ENCODE results near the gene TRIP13. TPM values are rescaled to one million over a fixed set of nuclear protein-coding genes. Genes with fewer than 3 reads are reported as not detected.
A peak's percentile ranks its signal among the peaks of the same experiment; 100 is the strongest.
"Not testable (repeated sequence)": the region's sequence is repeated elsewhere in the genome, so short reads cannot be mapped to it uniquely, and the experiment has no call there.

The TRIP13 gene
- under 1 TPM; 0.20 to 0.93 TPM for total RNA-seq

DNA sequence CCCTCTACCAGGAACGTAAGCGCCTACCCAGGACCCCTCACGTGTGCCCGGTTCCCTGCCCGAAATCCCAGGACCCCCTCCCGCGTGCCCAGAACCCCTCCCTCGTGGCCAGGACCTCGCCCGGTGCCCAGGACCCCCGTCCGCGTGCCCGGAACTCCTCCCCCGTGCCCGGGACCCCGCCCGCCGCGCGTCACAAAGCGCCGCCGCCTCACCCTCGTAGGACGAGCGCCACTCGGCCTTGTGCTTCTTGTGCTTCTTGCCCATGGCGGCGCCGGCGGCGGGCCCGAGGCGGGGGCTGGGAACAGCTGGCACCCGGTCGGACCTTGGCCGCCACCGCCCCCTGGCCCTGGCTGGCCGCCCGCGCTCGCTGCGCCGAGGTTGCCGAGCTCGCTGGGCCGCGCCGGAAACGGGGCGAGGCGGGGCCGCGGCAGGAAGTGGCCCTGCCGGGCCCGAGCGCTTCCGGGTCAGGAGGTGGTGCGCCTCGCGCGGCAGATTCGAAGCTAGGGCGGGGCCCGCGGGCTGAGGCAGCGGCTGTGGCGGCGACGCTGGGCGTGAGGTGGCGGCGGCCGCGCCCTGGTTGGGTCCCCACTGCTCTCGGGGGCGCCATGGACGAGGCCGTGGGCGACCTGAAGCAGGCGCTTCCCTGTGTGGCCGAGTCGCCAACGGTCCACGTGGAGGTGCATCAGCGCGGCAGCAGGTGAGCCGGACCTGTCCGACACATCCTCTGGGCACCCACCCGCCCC is at the start of gene TRIP13, which contains the start of gene BRD9:
TRIP13 (plus strand) TSS at position 491 of the 743 bp plus-strand sequence; CDS start at position 606, 115 bp downstream.
BRD9 (minus strand) TSS at position 408 of the 743 bp plus-strand sequence; CDS start at position 264, 144 bp downstream.
- Histone ChIP-seq H3K9me3 (no peaks in the 10 kb centered on the region), H3K4me3 (peak within 1 kb of the TSS; percentile 82 to 90), H3K27ac (peak within 1 kb of the TSS; percentile 87 to 89), H3K4me1 (peaks cover 0 to 23% of the 10 kb centered on the region in 2 donors), H3K36me3 (peaks cover 29% of the 10 kb centered on the region), H3K27me3 (no peaks in the 10 kb centered on the region)
- peak; percentile 73 for DNase-seq (ENCODE audit: low spot score)
- TF ChIP-seq, protein P1, sequence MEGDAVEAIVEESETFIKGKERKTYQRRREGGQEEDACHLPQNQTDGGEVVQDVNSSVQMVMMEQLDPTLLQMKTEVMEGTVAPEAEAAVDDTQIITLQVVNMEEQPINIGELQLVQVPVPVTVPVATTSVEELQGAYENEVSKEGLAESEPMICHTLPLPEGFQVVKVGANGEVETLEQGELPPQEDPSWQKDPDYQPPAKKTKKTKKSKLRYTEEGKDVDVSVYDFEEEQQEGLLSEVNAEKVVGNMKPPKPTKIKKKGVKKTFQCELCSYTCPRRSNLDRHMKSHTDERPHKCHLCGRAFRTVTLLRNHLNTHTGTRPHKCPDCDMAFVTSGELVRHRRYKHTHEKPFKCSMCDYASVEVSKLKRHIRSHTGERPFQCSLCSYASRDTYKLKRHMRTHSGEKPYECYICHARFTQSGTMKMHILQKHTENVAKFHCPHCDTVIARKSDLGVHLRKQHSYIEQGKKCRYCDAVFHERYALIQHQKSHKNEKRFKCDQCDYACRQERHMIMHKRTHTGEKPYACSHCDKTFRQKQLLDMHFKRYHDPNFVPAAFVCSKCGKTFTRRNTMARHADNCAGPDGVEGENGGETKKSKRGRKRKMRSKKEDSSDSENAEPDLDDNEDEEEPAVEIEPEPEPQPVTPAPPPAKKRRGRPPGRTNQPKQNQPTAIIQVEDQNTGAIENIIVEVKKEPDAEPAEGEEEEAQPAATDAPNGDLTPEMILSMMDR (IDR thresholded peaks at IDR 0.05), result peak in 1 of 2 donors; percentile 46

GRCh38 chr5:843371-843770 is 49.3 kb upstream of the TRIP13 start:
- DNase-seq (ENCODE audit: low spot score); H3K27me3 ChIP-seq; H3K4me3 ChIP-seq; H3K9me3 ChIP-seq; H3K27ac ChIP-seq; H3K4me1 ChIP-seq: not testable (repeated sequence)
- peaks cover 10% of the 10 kb centered on the region for H3K36me3 ChIP-seq

- H3K36me3 ChIP-seq, result peaks cover 10% of the 10 kb centered on the region
- not testable (repeated sequence) for H3K27me3 ChIP-seq, H3K4me1 ChIP-seq, H3K27ac ChIP-seq, H3K4me3 ChIP-seq, H3K9me3 ChIP-seq
- peak; percentile 54 for DNase-seq (ENCODE audit: low spot score)
These were observed 48.8 kb upstream of the TRIP13 start for GRCh38 chr5:843926-844325.

DNA sequence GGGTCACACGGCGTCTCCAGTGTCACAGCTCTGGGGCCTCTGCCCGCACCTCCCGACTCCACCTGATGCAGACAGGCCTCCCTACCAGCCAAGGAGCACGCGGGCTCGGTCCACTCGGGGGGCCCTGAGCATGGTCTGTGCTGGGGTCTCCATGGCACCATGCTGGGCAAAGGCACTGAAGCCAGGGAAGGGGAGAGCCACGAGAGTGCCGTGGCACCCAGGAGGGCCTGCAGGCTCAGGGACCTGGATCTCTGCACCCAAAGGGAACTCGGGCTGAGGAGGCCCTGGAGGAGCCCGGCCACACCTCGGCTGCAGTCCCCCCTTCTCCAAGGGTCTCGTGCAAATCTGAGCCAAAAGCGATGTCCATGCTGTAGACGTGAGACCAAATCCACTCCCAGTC is 48.3 kb upstream of the TRIP13 start:
- not testable (repeated sequence) for H3K9me3 ChIP-seq, H3K4me3 ChIP-seq, H3K27ac ChIP-seq, H3K27me3 ChIP-seq, H3K4me1 ChIP-seq
- peak; percentile 57 for DNase-seq (ENCODE audit: low spot score)
- peaks cover 10% of the 10 kb centered on the region for H3K36me3 ChIP-seq

- H3K9me3 ChIP-seq, H3K27me3 ChIP-seq, H3K4me3 ChIP-seq, H3K27ac ChIP-seq, H3K36me3 ChIP-seq, H3K4me1 ChIP-seq: not testable (repeated sequence)
- peak; percentile 55 for DNase-seq (ENCODE audit: low spot score)
These were observed 47.5 kb upstream of the TRIP13 start for GRCh38 chr5:845031-845675.

DNA sequence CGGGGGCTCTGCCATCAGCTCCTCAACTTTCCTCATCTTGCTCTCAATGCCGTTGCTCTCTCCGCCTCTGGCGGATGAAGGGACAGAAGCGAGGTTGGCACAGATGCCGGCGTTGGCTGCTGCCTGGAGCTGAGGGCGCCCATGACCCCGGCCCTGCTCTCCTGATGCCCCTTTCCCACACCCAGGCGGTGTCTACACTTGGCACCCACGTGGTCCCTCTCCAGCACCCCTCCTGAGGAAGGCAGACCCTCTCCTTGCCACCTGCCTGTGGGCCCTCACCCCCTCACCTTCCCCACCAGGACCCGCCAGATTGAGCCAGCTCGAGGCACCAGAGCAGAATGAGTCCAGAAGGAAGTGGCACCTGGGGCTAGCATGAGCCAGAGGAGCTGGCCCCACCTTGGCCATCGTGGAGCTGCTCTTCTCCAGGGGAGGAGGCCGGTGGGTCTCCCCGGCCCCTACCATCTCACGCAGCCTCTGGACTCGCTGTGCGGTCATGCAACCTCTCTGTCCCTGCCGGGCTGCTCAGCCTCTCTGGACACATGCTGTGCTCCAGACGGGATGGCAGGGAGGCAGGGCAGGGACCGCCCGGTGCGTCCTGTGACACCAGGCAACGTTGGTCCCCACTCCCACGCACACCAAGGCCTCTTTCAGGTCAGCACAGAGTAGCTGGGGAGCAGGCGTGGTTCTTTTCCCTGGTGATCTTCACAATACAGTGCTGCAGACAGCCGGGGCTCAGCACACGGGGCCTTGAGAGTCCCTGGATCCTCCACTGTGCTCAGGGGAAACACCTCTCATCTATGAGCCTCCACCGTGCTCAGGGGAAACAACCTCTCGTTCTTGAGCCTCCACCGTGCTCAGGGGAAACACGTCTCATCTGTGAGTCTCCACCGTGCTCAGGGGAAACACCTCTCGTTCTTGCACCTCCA is 46.7 kb upstream of the TRIP13 start:
- H3K4me1 ChIP-seq, result peaks cover 0 to 12% of the 10 kb centered on the region in 2 donors
- H3K27me3 ChIP-seq; H3K27ac ChIP-seq; DNase-seq (ENCODE audit: low spot score); H3K4me3 ChIP-seq; H3K9me3 ChIP-seq; H3K36me3 ChIP-seq: not testable (repeated sequence)

- not testable (repeated sequence) for H3K27me3 ChIP-seq; DNase-seq (ENCODE audit: low spot score); H3K9me3 ChIP-seq; H3K36me3 ChIP-seq; H3K27ac ChIP-seq; H3K4me3 ChIP-seq
- H3K4me1 ChIP-seq, result peaks cover 0 to 12% of the 10 kb centered on the region in 2 donors
These were observed 46.0 kb upstream of the TRIP13 start for GRCh38 chr5:846602-847091.

GRCh38 chr5:847212-847611 is 45.5 kb upstream of the TRIP13 start:
- not testable (repeated sequence) for H3K27me3 ChIP-seq; H3K9me3 ChIP-seq; DNase-seq (ENCODE audit: low spot score); H3K27ac ChIP-seq; H3K36me3 ChIP-seq; H3K4me3 ChIP-seq
- H3K4me1 ChIP-seq, result peaks cover 0 to 12% of the 10 kb centered on the region in 2 donors

DNA sequence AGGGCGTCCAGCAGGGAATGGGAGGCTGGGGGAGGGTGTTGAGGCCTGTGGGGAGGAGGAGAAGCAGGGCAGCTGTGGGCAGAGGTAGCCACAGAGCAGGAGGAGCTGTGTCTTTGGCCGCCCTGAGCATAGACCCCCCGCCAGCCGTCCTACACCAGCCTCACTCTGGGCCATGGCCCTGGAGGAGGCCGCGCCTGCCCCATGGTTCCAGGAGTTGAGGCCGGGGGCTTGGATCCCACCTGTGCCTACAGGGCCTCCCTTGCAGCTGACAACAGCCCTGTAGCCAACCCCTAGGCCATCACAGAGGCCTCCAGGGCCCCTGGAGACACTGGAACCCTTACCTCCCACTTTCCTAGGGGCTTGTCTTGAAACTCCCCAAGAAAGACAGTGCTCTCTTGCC is 44.9 kb upstream of the TRIP13 start:
- H3K9me3 ChIP-seq; H3K27me3 ChIP-seq; DNase-seq (ENCODE audit: low spot score); H3K27ac ChIP-seq; H3K4me3 ChIP-seq; H3K36me3 ChIP-seq: not testable (repeated sequence)
- H3K4me1 ChIP-seq, result peaks cover 0 to 12% of the 10 kb centered on the region in 2 donors
